HG03064 (cell line): ENCODE data around the gene DNASE1L2.

Experiments used
- ATAC-seq: cut with Tn5 transposase; IDR thresholded peaks from one replicate; pipeline ENCODE4 v1.9.1; 2021; ENCODE audit warnings: low read depth; ENCODE audit not compliant: unreplicated experiment

The DNASE1L2 gene

DNA sequence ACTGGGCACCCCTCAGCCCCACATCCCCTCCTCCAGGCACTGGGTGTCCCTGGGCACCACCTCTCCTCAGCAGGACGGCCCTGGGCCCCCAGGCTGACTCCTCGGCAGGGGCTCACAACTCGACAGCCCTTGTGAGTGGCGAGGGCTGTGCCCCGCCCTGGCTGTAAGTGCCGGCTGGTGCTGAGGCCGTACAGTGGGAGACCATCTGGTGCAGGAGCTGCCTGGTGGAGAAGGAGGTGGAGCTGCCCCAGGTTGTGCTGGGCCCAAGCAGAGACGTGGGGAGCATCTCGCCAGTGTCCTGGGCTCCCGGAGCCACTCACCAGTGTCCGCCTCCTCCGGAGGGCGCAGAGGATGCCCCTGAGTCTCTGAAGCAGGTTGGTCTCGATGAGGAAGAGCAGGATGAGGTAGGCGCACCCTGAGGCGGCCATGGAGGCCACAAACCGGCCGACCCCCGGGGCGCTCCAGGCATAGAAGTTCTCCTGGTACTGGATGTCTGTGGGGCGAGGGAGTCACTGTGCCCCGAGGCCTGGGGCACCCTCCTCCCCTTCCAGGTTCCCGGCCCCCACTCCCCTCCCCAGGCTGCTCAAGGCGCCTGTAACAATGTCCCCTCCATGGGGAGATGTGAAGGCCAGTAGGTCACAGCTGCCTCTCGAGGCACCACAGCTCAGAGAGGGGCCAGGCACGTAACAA, 46.8 kb downstream of the DNASE1L2 start:
- ATAC-seq: no peak

DNA sequence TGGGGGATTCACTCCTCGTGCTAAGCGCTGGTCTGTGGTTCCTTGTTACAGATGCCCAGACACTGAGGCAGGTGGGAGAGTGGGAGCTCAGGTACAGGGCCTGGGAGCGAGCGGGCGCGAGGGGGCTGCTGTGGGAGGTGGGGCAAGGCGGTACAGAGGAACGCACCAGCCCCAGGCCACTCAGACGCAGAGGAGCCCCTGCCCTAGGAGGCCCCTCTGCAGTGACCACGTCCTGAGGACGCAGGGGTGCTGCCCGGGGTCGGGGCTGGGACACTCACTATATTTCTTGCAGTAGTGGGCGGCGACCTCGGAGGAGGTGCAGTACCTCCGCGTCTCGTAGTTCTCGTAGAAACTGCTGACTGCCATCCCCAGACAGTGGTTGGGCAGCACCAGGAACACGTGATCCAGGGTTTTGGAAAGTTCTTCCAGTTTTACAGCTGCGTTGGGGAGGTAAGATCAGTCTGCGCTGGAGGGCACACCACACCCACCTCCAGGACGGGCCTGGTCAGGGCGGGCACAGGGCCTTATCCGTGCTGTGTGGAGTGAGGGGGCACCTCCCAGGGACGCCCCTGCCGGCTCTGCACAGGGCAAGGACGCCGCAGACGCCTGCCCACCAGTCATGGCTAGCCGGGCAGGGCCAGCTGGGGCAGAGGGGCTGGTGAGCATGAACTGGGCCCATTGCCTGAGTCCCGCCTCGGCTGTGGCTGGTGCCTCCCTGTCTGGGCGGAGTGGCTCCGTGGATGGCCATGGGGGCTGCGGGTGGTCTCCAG, 47.9 kb downstream of the DNASE1L2 start:
- ATAC-seq: no peak

DNA sequence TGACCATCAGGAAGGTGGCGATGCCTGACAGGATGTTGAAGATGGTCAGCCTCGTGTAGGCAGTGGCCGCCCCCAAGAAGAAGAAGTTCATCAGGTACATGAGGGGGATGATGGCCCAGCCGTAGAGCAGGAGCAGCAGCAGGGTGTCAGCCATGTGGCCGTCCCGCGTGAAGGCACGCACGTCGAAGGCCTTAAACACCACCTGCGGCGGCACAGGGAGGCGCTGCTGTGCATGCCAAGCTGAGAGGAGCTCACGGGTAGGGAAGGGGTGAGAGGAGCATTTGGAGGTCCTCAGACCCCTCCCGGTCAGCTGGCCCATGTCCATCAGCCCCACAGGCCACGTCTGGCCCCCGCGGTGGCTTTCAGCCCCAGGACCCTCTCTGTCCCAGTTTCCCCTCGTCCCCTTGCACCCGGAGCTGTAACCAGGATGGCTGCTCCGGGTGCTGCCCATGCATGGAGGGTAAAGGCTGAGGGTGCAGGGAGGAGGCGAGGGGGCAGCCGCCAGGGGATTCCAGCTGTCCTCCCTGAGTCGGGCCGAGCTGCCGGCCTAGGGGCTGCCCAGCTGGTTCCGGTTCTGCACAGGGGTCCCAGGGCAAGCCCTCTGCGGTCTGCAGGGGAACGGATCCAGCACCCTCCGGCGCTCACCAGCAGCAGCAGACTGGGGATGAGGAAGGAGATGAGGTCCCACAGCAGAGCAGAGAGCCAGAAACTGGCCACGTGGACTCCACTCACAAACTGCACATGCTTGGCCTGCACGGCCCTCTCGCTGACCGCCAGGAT, 48.7 kb downstream of the DNASE1L2 start:
- no peak for ATAC-seq

DNA sequence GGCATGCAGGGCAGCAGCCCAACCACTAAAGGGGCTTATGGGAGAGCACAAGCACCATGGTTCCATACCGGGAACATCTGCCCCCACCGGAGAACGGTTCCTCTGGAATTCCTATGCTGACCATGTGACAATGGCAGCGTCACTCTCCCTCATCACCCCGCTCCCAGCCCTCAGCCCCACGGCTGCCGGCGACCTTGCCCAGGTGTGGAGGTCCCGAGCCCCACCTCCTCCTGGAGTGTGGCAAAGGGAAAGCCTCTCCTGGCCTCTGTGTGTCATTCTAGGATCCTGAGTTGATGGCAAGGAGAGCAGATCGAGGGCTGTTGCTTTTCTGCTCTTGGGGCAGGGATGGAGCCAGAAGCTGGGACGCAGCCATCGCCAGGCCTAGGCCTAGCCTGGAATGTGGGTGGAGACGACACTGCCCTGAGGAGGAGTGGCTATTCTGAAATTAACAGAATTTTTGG, 49.5 kb downstream of the DNASE1L2 start:
- no peak for ATAC-seq

DNA sequence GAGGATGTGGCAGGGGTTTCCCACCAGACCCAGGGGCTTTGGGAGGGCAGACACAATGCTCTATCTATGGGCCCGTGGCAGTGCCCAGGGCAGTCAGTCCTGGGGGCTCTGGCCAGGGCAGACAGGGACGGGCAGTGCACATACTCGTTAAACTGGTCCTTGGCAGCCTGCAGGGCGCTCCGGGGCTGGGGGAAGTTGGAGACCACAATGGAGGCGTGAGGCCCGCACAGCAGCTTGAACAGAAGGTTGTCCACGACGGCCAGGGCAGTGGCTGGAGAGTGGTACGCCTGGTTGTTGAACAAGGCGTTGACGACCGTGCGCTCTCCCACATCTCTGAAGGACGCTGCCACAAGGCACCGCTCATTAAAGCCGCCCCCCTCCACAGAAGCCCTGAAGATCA, 50.3 kb downstream of the DNASE1L2 start:
- ATAC-seq: no peak

DNA sequence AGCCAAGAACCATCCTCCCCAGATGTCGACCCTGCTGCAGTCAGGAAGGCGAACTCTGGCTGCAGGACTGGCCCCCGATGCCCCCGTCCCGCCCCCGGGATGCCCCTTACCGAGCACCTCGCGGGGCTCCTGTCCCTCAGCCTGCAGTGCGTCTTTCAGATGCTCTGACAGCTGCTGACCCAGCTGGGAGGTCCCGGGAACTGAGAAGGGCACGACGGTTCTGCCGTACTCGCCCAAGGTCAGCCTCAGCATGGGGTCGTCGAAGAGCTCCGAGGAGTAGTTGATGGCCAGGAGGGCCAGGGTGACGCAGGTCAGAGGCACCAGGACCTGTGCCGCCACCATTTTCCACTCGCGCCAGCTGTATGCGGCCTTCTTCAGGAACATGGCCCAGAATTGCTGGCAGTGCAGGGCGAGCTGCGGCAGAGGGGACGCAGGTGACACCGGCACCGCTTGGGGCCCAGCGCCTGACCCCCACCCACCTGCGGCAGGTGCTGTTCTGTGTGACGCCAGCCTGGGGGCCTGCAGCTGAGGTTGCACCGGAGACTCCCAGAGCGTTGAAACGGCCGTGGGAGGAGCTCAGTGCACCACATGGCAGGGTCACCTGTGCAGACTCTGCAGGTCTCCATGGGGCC, 51.8 kb downstream of the DNASE1L2 start:
- no peak for ATAC-seq
